PC-9 (cell line): ENCODE results near the gene EGR1. TPM values are rescaled to one million over a fixed set of nuclear protein-coding genes. Genes with fewer than 3 reads are reported as not detected.

Experiments used
- BruUV-seq: library from RNA; stranded (reverse); fragments of 400-500 nt; replicated peaks from 2 replicates; lab custom pipeline; 2021; lab: Mats Ljungman, UMichigan
- CTCF ChIA-PET: fragments of 300-600 bp; sonication (Branson Sonifier 250); formaldehyde crosslinking; loops from one replicate; lab custom pipeline; 2022; ENCODE audit warnings: antibody characterized with exemption; lab: Charles Lee
- POLR2A ChIA-PET: fragments of 300-600 bp; sonication (Branson Sonifier 250); formaldehyde crosslinking; loops from one replicate; lab custom pipeline; 2022; ENCODE audit warnings: antibody characterized with exemption; ENCODE audit not compliant: unreplicated experiment; lab: Charles Lee
- DNase-seq, 2 experiments: peaks; one replicate each; pipeline versions ENCODE4 v3.0.0 to v3.0.0-alpha.2; 2015 to 2022; ENCODE audit warnings: mixed read lengths in 1 of 2
- H2AFZ ChIP-seq: fragments of 200-600 bp; sonication (generic); 2 replicates; pipeline ENCODE4 v1.8.1; 2017; ENCODE audit warnings: antibody characterized with exemption
- H3F3A ChIP-seq: fragments of 200-600 bp; sonication (generic); 2 replicates; pipeline ENCODE4 v1.8.1; 2017; ENCODE audit warnings: antibody characterized with exemption, mild to moderate bottlenecking, low read depth; ENCODE audit not compliant: insufficient read depth
- H3K27ac ChIP-seq: fragments of 200-600 bp; sonication (generic); 2 replicates; pipeline ENCODE4 v1.6.1; 2016; ENCODE audit warnings: mixed run types
- H3K27me3 ChIP-seq: fragments of 200-600 bp; sonication (generic); 2 replicates; pipeline ENCODE4 v1.6.1; 2016; ENCODE audit warnings: low read depth, mixed run types; ENCODE audit not compliant: insufficient read depth
- H3K36me3 ChIP-seq: fragments of 200-600 bp; sonication (generic); 2 replicates; pipeline ENCODE4 v1.6.1; 2016; ENCODE audit warnings: low read depth, mixed run types
- H3K4me1 ChIP-seq: fragments of 200-600 bp; sonication (generic); replicated peaks from 2 replicates; pipeline ENCODE4 v1.6.1; 2016; ENCODE audit warnings: mixed run types; ENCODE audit not compliant: insufficient read depth
- H3K4me2 ChIP-seq: fragments of 200-600 bp; sonication (generic); 2 replicates; pipeline ENCODE4 v1.6.1; 2017; ENCODE audit warnings: mixed run types
- H3K4me3 ChIP-seq: fragments of 200-600 bp; sonication (generic); 2 replicates; pipeline ENCODE4 v1.6.1; 2016; ENCODE audit warnings: mixed run types
- H3K79me2 ChIP-seq: fragments of 200-600 bp; sonication (generic); 2 replicates; pipeline ENCODE4 v1.6.1; 2017; ENCODE audit warnings: low read depth, mixed run types
- H3K9me2 ChIP-seq: fragments of 200-600 bp; sonication (generic); 2 replicates; pipeline ENCODE4 v1.8.1; 2017; ENCODE audit warnings: mild to moderate bottlenecking; ENCODE audit not compliant: insufficient read depth
- H3K9me3 ChIP-seq: fragments of 200-600 bp; sonication (generic); 2 replicates; pipeline ENCODE4 v1.8.1; 2016; ENCODE audit warnings: low read depth; ENCODE audit not compliant: insufficient read depth
- H4K20me1 ChIP-seq: fragments of 200-600 bp; sonication (generic); 2 replicates; pipeline ENCODE4 v1.8.1; 2017; ENCODE audit not compliant: insufficient read depth
- CTCF ChIP-seq: fragments of 200-600 bp; sonication (generic); conservative IDR thresholded peaks from 2 replicates; pipeline ENCODE4 v1.6.1; 2017; ENCODE audit warnings: mixed run types, antibody characterized with exemption, mild to moderate bottlenecking, moderate library complexity
- EZH2 ChIP-seq: fragments of 200-600 bp; sonication (generic); IDR thresholded peaks from 2 replicates; pipeline ENCODE4 v1.8.0; 2017; ENCODE audit warnings: antibody characterized with exemption, low read depth
- intact Hi-C: fragments of 100-400 bp; cut with micrococcal nuclease; formaldehyde crosslinking; loops from one replicate; pipeline ENCODE4 v1.10.0; 2022; ENCODE audit not compliant: unreplicated experiment
- total RNA-seq: library from RNA; stranded (reverse); gene quantifications from 2 replicates; pipeline ENCODE4 v1.2.3, GENCODE V29; 2021

Gene EGR1
- total RNA-seq, 1 experiment from 2014 or later, result 24.7 TPM

GRCh38 chr5:138444078-138444773 lies 21.1 kb upstream of the EGR1 start:
- POLR2A ChIA-PET, result interaction anchor here (1.1 kb wide), 1 partner anchor 135 kb away, joined by 5 read pairs; no protein-coding TSS in a partner anchor
- intact Hi-C loops, result no loop called here
- TF ChIP-seq EZH2 (no peak), CTCF (no peak)
- Histone ChIP-seq H4K20me1 (no peaks in the 10 kb centered on the region), H3K79me2 (no peaks in the 10 kb centered on the region), H3K36me3 (no peaks in the 10 kb centered on the region), H3K27ac (no peak overlapping the region), H3K27me3 (peaks cover 8% of the 10 kb centered on the region), H3K4me1 (0 out of 2 replicates have a peak, but pooled peaks cover 2% of the 10 kb centered on the region), H3K4me2 (no peak overlapping the region), H3K9me2 (no peaks in the 10 kb centered on the region), H3K9me3 (no peaks in the 10 kb centered on the region), H3F3A (no peaks in the 10 kb centered on the region), H2AFZ (no peak overlapping the region), H3K4me3 (no peak overlapping the region)
- BruUV-seq, result no TSS peak
- no peak for DNase-seq
- CTCF ChIA-PET, result no interaction called here

- Histone ChIP-seq H3K9me2 (no peaks in the 10 kb centered on the region), H3K27me3 (0 out of 2 replicates have a peak, but pooled peaks cover 3% of the 10 kb centered on the region), H3K36me3 (no peaks in the 10 kb centered on the region), H3K4me3 (no peak overlapping the region), H3K9me3 (no peaks in the 10 kb centered on the region), H4K20me1 (no peaks in the 10 kb centered on the region), H3K4me2 (no peak overlapping the region), H2AFZ (no peak overlapping the region), H3K27ac (no peak overlapping the region), H3F3A (no peaks in the 10 kb centered on the region), H3K4me1 (no peaks in the 10 kb centered on the region), H3K79me2 (no peaks in the 10 kb centered on the region)
- TF ChIP-seq EZH2 (no peak), CTCF (no peak)
- intact Hi-C loops, result no loop called here
- CTCF ChIA-PET, result no interaction called here
- POLR2A ChIA-PET, result interaction anchor here (0.6 to 1.1 kb wide), 2 partner anchors 20 to 134 kb away, joined by 4 to 5 read pairs; partner anchors contain the start of gene EGR1
- no TSS peak for BruUV-seq
- no peak for DNase-seq
Observed at GRCh38 chr5:138444774-138445546, 20.3 kb upstream of the EGR1 start.

- H3F3A ChIP-seq, result no peaks in the 10 kb centered on the region
- H3K9me3 ChIP-seq, result no peaks in the 10 kb centered on the region
- H3K4me3 ChIP-seq, result no peak overlapping the region
- no peak for TF ChIP-seq EZH2
- TF ChIP-seq CTCF, result no peak
- intact Hi-C loops, result no loop called here
- no peaks in the 10 kb centered on the region for H3K4me1 ChIP-seq
- no peaks in the 10 kb centered on the region for H3K9me2 ChIP-seq
- H3K79me2 ChIP-seq, result no peaks in the 10 kb centered on the region
- H3K36me3 ChIP-seq, result no peaks in the 10 kb centered on the region
- no TSS peak for BruUV-seq
- POLR2A ChIA-PET, result interaction anchor here (0.6 to 1.1 kb wide), 2 partner anchors 19 to 133 kb away, joined by 4 to 5 read pairs; partner anchors contain the start of gene EGR1
- no peak overlapping the region for H2AFZ ChIP-seq
- no peak overlapping the region for H3K27ac ChIP-seq
- no peaks in the 10 kb centered on the region for H4K20me1 ChIP-seq
- CTCF ChIA-PET, result no interaction called here
- H3K4me2 ChIP-seq, result no peak overlapping the region
- DNase-seq, result no peak
- H3K27me3 ChIP-seq, result no peaks in the 10 kb centered on the region
Observed at GRCh38 chr5:138445547-138446271, 19.6 kb upstream of the EGR1 start.
